ENCODE data around the gene MDM2.

- TF ChIP-seq EZH2 (IDR thresholded peaks at IDR 0.05; ENCODE audit: low read depth) = no peak
- no peak for TF ChIP-seq CTCF (conservative IDR thresholded peaks at IDR 0.05)
Observed at GRCh38 chr12:68855111-68855510, 47.1 kb downstream of the MDM2 start.
